8988T (cell line): Measurements from ENCODE around the gene MAGEA8.
"Not testable (repeated sequence)": the region's sequence is repeated elsewhere in the genome, so short reads cannot be mapped to it uniquely, and the experiment has no call there.

Experiments
- DNase-seq: peaks from one replicate; pipeline ENCODE4 v3.0.0; 2011

MAGEA8 gene

GRCh38 chrX:149908308-149908707 lies 27.3 kb downstream of the MAGEA8 start:
- no peak for DNase-seq

- DNase-seq, result no peak
Measured at GRCh38 chrX:149908727-149909126, 27.7 kb downstream of the MAGEA8 start.

GRCh38 chrX:149909324-149910177 lies 28.6 kb downstream of the MAGEA8 start:
- no peak for DNase-seq

- no peak for DNase-seq
Measured at GRCh38 chrX:149910178-149910695, 29.3 kb downstream of the MAGEA8 start.

- no peak for DNase-seq
Measured at GRCh38 chrX:149916745-149917392, 35.9 kb downstream of the MAGEA8 start.

GRCh38 chrX:149923836-149924235 lies 42.9 kb downstream of the MAGEA8 start:
- DNase-seq, result not testable (repeated sequence)

- DNase-seq, result not testable (repeated sequence)
Measured at GRCh38 chrX:149924434-149924833, 43.5 kb downstream of the MAGEA8 start.

- not testable (repeated sequence) for DNase-seq
Measured at GRCh38 chrX:149927245-149927963, 46.4 kb downstream of the MAGEA8 start.

GRCh38 chrX:149927964-149928258 lies 46.9 kb downstream of the MAGEA8 start:
- not testable (repeated sequence) for DNase-seq

GRCh38 chrX:149928635-149929034 lies 47.7 kb downstream of the MAGEA8 start:
- DNase-seq, result not testable (repeated sequence)

GRCh38 chrX:149929400-149929799 lies 48.4 kb downstream of the MAGEA8 start, which contains the start of gene HSFX4:
Gene HSFX4, plus strand, starts transcription at chrX:149929573. Its CDS starts 72 bp downstream, at chrX:149929645.
- DNase-seq, result not testable (repeated sequence)

- not testable (repeated sequence) for DNase-seq
Measured at GRCh38 chrX:149931355-149931754, 50.4 kb downstream of the MAGEA8 start.

GRCh38 chrX:149932150-149932549 lies 51.2 kb downstream of the MAGEA8 start:
- not testable (repeated sequence) for DNase-seq

- DNase-seq, result not testable (repeated sequence)
Measured at GRCh38 chrX:149932970-149933369, 52.0 kb downstream of the MAGEA8 start.

GRCh38 chrX:149933547-149933946 lies 52.6 kb downstream of the MAGEA8 start:
- not testable (repeated sequence) for DNase-seq
